ENCODE measurements around the gene CDH18.

CDH18 gene

GRCh38 chr5:19479562-19479961 is 508.4 kb downstream of the CDH18 start:
- TF ChIP-seq ZFP30 (CRISPR knock-in tag; IDR thresholded peaks at IDR 0.05) (no peak), POU6F1 (CRISPR knock-in tag; IDR thresholded peaks at IDR 0.05; ENCODE audit: borderline replicate concordance, low read depth) (no peak), PPARA (CRISPR knock-in tag; IDR thresholded peaks at IDR 0.05; ENCODE audit: borderline replicate concordance) (no peak), TSHZ2 (CRISPR knock-in tag; IDR thresholded peaks at IDR 0.05) (no peak), CREB5 (CRISPR knock-in tag; IDR thresholded peaks at IDR 0.05; ENCODE audit: low read depth) (no peak), ZNF8 (CRISPR knock-in tag; IDR thresholded peaks at IDR 0.05) (no peak)
- ATAC-seq, result no peak

- no peak for ATAC-seq
- TF ChIP-seq ISL1 (CRISPR knock-in tag; IDR thresholded peaks at IDR 0.05), result no peak
- no peak for TF ChIP-seq POU6F1 (CRISPR knock-in tag; IDR thresholded peaks at IDR 0.05; ENCODE audit: borderline replicate concordance, low read depth)
- TF ChIP-seq TOX (CRISPR knock-in tag; IDR thresholded peaks at IDR 0.05; ENCODE audit: borderline replicate concordance), result no peak
- no peak for TF ChIP-seq CREB5 (CRISPR knock-in tag; IDR thresholded peaks at IDR 0.05; ENCODE audit: low read depth)
- no peak for TF ChIP-seq ZNF70 (CRISPR knock-in tag; IDR thresholded peaks at IDR 0.05)
- no peak for TF ChIP-seq SNAI2 (CRISPR knock-in tag; IDR thresholded peaks at IDR 0.05)
- no peak for TF ChIP-seq ZNF565 (CRISPR knock-in tag; conservative IDR thresholded peaks at IDR 0.05; ENCODE audit: low read depth)
- no peak for TF ChIP-seq CSRNP3 (CRISPR knock-in tag; IDR thresholded peaks at IDR 0.05)
- TF ChIP-seq ZFP3 (CRISPR knock-in tag; IDR thresholded peaks at IDR 0.05), result no peak
Observed at GRCh38 chr5:19462019-19462418, 526.0 kb downstream of the CDH18 start.

- ATAC-seq, result no peak
- TF ChIP-seq PPARA (CRISPR knock-in tag; IDR thresholded peaks at IDR 0.05; ENCODE audit: borderline replicate concordance), result no peak
- no peak for TF ChIP-seq ISL1 (CRISPR knock-in tag; IDR thresholded peaks at IDR 0.05)
- no peak for TF ChIP-seq ZNF8 (CRISPR knock-in tag; IDR thresholded peaks at IDR 0.05)
- no peak for TF ChIP-seq TCF4 (CRISPR knock-in tag; IDR thresholded peaks at IDR 0.05; ENCODE audit: borderline replicate concordance)
- no peak for TF ChIP-seq GLIS3 (CRISPR knock-in tag; IDR thresholded peaks at IDR 0.05)
- no peak for TF ChIP-seq OSR1 (CRISPR knock-in tag; IDR thresholded peaks at IDR 0.05)
Observed at GRCh38 chr5:19424506-19424905, 563.5 kb downstream of the CDH18 start.

Data from SK-N-SH treated with all-trans-retinoic acid at 6 μM for 48 hours (cell line).